Stimulated activated CD4-positive, alpha-beta T cell treated with anti-CD3 and anti-CD28 coated beads, Interleukin-4, amount 100 ng/mL, for 48 hours (primary cell): Measurements from ENCODE around the gene PLA2G4F.

Source experiments
- DNase-seq, 2 donors: peaks; one replicate each; pipeline ENCODE4 v3.0.0-alpha.2; 2020; ENCODE audit warnings: low read depth in 2 of 2

Gene PLA2G4F

DNA sequence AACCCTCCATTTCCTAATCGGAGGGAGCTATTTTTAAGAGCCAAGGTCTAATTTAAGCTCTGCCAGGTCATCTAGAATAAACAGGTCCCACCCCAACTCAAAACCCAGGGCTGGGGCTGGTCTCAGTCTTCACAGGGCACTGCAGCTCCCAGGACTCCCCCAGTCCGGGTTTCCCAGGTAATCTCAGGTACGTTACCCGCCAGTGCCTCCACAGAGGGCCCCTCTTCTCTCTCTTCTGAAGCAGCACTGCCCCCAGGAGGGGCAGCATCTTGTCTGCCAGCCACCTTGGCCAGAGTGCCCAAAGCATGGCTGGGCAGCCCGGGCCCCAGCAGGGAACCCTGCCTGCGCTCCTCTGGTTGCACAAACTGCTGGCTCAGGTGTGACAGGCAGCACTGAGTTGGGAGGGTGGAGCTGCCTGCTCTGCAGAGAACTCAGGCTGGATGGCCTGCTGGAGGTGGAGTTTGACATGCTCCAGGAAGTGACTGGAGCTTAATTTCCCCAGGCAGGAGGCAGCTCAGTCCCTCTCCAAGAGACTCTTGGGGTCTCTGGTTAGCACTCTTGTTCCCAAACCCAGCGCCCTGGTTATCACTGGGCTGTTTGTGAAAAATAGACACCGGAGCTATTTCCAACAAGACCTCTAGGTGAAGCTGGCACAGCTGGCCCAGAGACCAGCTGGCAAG lies at the start of gene PLA2G4F:
PLA2G4F (minus strand) TSS at position 394 of the 680 bp plus-strand sequence; CDS start at position 307, 87 bp downstream.
- DNase-seq, result no peak

GRCh38 chr15:42203891-42204290 lies 47.5 kb upstream of the PLA2G4F start:
- no peak for DNase-seq

DNA sequence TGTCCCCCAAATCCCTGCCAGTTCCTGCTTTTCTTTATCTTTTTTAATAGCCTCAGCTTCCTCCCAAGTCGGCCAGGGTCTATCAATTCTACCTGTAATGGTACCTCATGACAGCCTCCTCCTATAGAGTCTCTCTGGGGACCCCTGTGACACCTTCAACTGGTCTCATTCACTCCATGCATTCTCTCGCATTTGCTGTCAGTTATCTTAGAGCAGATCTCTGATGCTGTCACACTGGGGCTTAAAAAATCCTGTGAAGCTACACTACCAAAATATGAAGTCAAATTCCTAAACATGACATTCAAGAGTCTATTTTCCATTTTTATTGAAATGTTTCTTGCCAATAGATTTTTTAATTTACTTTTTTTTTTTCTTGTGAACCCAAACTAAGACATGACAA lies 46.2 kb upstream of the PLA2G4F start:
- DNase-seq, result no peak

DNA sequence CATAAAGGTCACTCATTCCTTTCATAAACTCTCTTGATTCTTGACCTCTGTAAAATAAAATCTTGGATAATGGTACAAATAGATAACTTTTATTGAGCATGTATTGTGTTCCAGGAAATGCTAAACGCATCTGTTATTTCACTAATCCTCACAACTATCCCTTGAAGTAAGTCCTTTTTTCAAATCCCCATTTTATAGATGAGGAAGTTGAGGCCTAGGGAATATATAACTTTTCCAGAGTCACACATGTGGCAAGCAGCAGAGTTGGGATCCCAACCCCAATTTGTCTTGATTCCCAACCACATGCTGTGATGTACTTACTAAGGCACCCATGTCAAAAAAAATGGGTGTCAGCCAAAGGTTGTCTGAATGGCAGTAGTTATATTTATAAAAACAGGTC lies 45.4 kb upstream of the PLA2G4F start:
- DNase-seq, result no peak

GRCh38 chr15:42199126-42199525 lies 42.7 kb upstream of the PLA2G4F start:
- DNase-seq, result no peak

DNA sequence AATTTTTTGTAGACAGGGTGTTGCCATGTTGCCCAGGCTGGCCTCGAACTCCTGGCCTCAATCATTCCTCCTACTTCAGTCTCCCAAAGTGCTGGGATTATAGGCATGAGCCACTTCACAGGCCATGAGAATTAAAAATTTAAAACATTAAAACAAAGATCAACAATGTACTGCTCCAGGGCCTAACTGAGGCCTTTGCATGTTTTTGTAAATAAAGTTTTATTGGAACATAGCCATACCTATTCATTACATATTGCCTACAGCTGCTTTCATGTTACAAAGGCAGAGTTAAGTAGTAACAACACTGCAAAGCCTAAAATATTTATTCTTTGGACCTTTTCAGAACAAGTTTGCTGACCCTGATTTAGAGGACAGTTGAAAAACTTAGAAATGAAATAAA lies 42.1 kb upstream of the PLA2G4F start:
- no peak for DNase-seq

GRCh38 chr15:42194513-42194912 lies 38.1 kb upstream of the PLA2G4F start:
- peak in 1 of 2 donors; percentile 7 for DNase-seq

- DNase-seq, result no peak
Measured at GRCh38 chr15:42193383-42193782, 36.9 kb upstream of the PLA2G4F start.

GRCh38 chr15:42191610-42192346 lies 35.3 kb upstream of the PLA2G4F start:
- DNase-seq, result no peak

GRCh38 chr15:42190370-42190769 lies 33.9 kb upstream of the PLA2G4F start:
- DNase-seq, result no peak

- no peak for DNase-seq
Measured at GRCh38 chr15:42185801-42186200, 29.4 kb upstream of the PLA2G4F start.

DNA sequence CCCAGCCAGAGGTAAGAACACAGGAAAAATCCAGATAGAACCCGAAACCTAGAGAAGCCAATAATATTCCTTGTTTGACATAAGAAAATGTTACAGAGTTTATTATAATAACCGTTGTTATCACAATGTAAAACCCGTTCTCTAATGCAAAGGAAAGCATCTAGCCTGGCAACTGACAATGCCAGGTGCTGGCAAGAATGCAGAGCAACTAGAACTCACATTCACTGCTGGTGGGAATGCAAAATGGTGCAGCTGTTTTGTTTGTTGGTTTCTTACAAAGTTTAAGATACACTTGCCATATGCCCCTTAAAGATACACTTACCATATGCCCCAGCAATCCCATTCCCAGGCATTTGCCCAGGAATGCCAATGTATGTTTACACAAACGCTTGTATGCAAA lies 28.3 kb upstream of the PLA2G4F start:
- DNase-seq, result no peak

GRCh38 chr15:42184296-42184695 lies 27.9 kb upstream of the PLA2G4F start:
- DNase-seq, result no peak

DNA sequence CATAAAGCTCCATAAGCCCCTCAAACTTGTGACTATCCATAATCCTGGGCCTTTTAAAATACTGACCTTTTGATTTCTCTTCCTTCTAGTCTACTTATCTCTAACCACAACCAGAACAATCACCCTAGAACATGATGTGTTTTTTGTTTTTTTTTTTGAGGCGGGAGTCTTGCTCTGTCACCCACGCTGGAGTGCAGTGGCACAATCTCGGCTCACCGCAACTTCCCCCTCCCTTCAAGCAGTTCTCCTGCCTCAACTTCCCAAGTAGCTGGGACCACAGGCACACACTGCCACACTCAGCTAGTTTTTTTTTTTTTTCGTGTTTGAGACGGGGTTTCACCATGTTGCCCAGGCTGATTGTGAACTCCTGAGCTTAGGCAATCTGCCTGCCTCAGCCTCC lies 26.5 kb upstream of the PLA2G4F start:
- DNase-seq, result no peak

- DNase-seq, result no peak
Measured at GRCh38 chr15:42182328-42182886, 26.0 kb upstream of the PLA2G4F start.

DNA sequence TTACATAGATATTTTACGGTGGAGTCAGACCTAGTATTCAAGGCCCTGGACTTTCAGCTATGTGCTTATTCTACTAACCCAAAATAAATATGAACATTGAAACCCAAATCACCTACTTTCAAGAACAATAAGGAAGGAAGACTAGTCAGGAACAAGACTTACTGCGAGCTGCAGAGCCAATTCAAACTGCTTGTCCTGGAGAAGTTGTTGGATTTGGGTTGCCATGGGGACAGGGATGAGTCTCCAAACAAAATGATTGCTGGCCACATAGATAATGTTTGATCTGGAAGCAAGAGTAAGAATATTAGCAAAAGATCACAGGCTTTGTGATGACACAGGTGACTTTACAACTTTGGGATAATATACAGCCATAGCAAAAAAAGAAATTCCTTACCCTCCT lies 21.6 kb upstream of the PLA2G4F start:
- no peak for DNase-seq

- DNase-seq, result no peak
Measured at GRCh38 chr15:42175671-42176070, 19.2 kb upstream of the PLA2G4F start.

- DNase-seq, result no peak
Measured at GRCh38 chr15:42172475-42172874, 16.0 kb upstream of the PLA2G4F start.

GRCh38 chr15:42171795-42172194 lies 15.4 kb upstream of the PLA2G4F start:
- DNase-seq, result no peak

GRCh38 chr15:42171122-42171521 lies 14.7 kb upstream of the PLA2G4F start:
- DNase-seq, result no peak

DNA sequence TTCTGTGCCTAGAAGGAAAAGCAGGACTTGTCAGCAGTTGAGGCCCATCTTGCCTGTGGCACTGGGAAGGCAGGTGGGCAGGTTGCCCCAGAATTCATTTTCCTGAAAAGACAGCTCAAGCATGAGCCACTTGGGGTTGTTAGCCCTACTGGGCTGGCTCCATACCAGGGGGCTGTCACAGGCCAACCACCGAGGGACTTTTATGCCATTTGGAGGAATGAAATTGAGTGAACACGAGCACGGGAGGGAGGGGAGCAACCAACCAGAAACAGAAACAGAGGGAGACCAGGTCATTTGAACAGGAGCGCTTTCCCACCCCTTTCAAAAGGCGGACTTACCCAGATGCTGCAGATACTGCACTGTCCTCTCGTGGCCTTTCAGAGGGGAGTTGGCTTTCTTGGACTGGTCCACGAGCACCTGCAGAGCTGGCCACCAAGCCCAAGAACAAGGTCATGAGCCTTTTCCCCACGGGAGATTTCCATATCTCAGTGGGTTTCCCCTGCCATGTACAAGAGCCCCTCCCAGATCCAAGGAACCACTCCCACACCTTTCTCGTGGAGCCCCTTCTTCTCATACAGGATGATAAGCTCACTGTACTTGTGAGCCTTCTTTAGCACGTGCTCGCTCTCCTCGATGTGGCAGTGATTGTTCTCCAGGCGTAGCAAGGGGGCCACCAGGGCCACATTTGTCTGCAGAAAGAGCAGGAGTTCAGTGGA lies 9.9 kb upstream of the PLA2G4F start:
- DNase-seq, result no peak

DNA sequence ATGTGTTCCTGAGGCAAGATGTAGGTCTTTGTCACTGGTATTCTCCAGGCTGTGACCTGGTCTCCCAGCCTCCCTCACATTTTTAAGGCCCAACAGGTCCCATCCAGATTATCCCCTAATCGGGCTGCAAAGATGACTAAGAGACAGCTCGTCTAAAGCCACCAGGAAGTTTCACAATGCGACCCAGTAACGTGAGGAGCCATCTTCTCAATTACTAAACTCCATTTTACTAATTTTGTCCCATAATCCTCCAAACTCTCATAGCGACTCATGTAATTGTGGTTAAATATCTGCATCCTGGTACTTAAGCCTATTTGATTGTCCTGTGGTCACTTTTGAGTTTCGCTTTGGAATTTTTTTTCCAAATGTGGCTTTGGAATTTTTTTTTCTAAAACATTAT lies 8.7 kb upstream of the PLA2G4F start:
- no peak for DNase-seq
